GM19193 (cell line): ENCODE data around the gene DTNBP1.

Source experiments
- POLR2A ChIP-seq: IDR thresholded peaks from 4 replicates; pipeline ENCODE4 v1.6.1; 2011; ENCODE audit not compliant: insufficient read depth, insufficient read length; ENCODE audit errors: extremely low read depth

The DTNBP1 gene

GRCh38 chr6:15675536-15676220, 12.8 kb upstream of the DTNBP1 start:
- no peak for TF ChIP-seq POLR2A

GRCh38 chr6:15674690-15675386, 12.0 kb upstream of the DTNBP1 start:
- no peak for TF ChIP-seq POLR2A

GRCh38 chr6:15673666-15674065, 10.8 kb upstream of the DTNBP1 start:
- no peak for TF ChIP-seq POLR2A

- TF ChIP-seq POLR2A, result no peak
Measured at GRCh38 chr6:15672818-15673217, 10.0 kb upstream of the DTNBP1 start.

- TF ChIP-seq POLR2A, result no peak
Measured at GRCh38 chr6:15672291-15672690, 9.5 kb upstream of the DTNBP1 start.

- TF ChIP-seq POLR2A, result no peak
Measured at GRCh38 chr6:15668918-15669317, 6.1 kb upstream of the DTNBP1 start.

- TF ChIP-seq POLR2A, result no peak
Measured at GRCh38 chr6:15665237-15665636, 2.4 kb upstream of the DTNBP1 start.

GRCh38 chr6:15663130-15663871, 473 bp upstream of the DTNBP1 start:
- no peak for TF ChIP-seq POLR2A

GRCh38 chr6:15661853-15662325, 939 bp downstream of the DTNBP1 start:
- TF ChIP-seq POLR2A, result no peak

GRCh38 chr6:15659181-15659580, 3.6 kb downstream of the DTNBP1 start:
- no peak for TF ChIP-seq POLR2A

- TF ChIP-seq POLR2A, result no peak
Measured at GRCh38 chr6:15658181-15658744, 4.6 kb downstream of the DTNBP1 start.

GRCh38 chr6:15657290-15657689, 5.5 kb downstream of the DTNBP1 start:
- no peak for TF ChIP-seq POLR2A

- TF ChIP-seq POLR2A, result no peak
Measured at GRCh38 chr6:15656145-15656544, 6.7 kb downstream of the DTNBP1 start.

- no peak for TF ChIP-seq POLR2A
Measured at GRCh38 chr6:15654250-15654649, 8.6 kb downstream of the DTNBP1 start.

- no peak for TF ChIP-seq POLR2A
Measured at GRCh38 chr6:15653581-15653980, 9.2 kb downstream of the DTNBP1 start.
